A549 (cell line): ENCODE data around the gene EXPH5. TPM values are rescaled to one million over a fixed set of nuclear protein-coding genes. Genes with fewer than 3 reads are reported as not detected.

ENCODE experiments used
- ATAC-seq, 2 experiments: fragments of 200-7000 bp in 1 of 2; fragments of >200 bp in 1 of 2; cut with Nextera tagmentation in 1 of 2; cut with Tn5 transposase in 1 of 2; 3 replicates each; pipeline versions ENCODE4 v1.8.0 to v1.9.1; 2018 to 2020; ENCODE audit warnings: mild to moderate bottlenecking in 1 of 2, moderate library complexity in 1 of 2
- CTCF ChIA-PET: fragments of 300-600 bp; sonication (Branson Sonifier 250); formaldehyde crosslinking; extraction: SDS; loops from one replicate; lab custom pipeline; 2021; ENCODE audit warnings: antibody characterized with exemption, inconsistent platforms; lab: Yijun Ruan, JAX
- POLR2A ChIA-PET: fragments of 350-600 bp; formaldehyde crosslinking; extraction: SDS; loops from one replicate; lab custom pipeline; 2021; ENCODE audit warnings: antibody characterized with exemption, inconsistent platforms; lab: Yijun Ruan, JAX
- DNase-seq, 2 experiments: peaks; one replicate each; pipeline versions ENCODE4 v3.0.0 to v3.0.0-alpha.2; 2011 to 2016; ENCODE audit warnings: low read depth in 1 of 2, low spot score in 1 of 2
- FAIRE-seq: peaks from 2 replicates; lab custom pipeline; 2011; peaks lifted over from hg19 to GRCh38; lab: Jason Lieb, UNC
- H3K27ac ChIP-seq, 2 experiments: fragments of >200 bp; sonication (Bioruptor Twin); formaldehyde crosslinking; 3 replicates each; pipeline ENCODE4 v1.5.1; 2016 to 2017
- H3K4me1 ChIP-seq: fragments of >200 bp; sonication (Bioruptor Twin); formaldehyde crosslinking; 3 replicates; pipeline ENCODE4 v1.6.1; 2016
- H3K4me2 ChIP-seq: fragments of >200 bp; sonication (Bioruptor Twin); formaldehyde crosslinking; 3 replicates; pipeline ENCODE4 v1.6.1; 2016
- H3K4me3 ChIP-seq: fragments of >200 bp; sonication (Bioruptor Twin); formaldehyde crosslinking; 3 replicates; pipeline ENCODE4 v1.5.1; 2016
- H3K9me3 ChIP-seq: fragments of >200 bp; sonication (Bioruptor Twin); formaldehyde crosslinking; 3 replicates; pipeline ENCODE4 v1.6.1; 2016
- BHLHE40 ChIP-seq: IDR thresholded peaks from 2 replicates; pipeline ENCODE4 v1.6.1; 2012; ENCODE audit warnings: low read depth, low read length, inconsistent platforms
- CHD4 ChIP-seq: fragments of 200-600 bp; sonication (generic); IDR thresholded peaks from 2 replicates; pipeline ENCODE4 v1.6.1; 2016; ENCODE audit warnings: antibody characterized with exemption, mild to moderate bottlenecking, borderline replicate concordance
- EHMT2 ChIP-seq: fragments of 200-600 bp; sonication (generic); IDR thresholded peaks from 2 replicates; pipeline ENCODE4 v1.6.1; 2016; ENCODE audit warnings: antibody characterized with exemption, low read depth, mild to moderate bottlenecking, moderate library complexity
- FOSL2 ChIP-seq, 2 experiments: fragments of 450-650 bp in 1 of 2; fragments of >200 bp in 1 of 2; sonication (Bioruptor Twin) in 1 of 2; formaldehyde crosslinking; IDR thresholded peaks; 2 replicates each; pipeline versions ENCODE4 v1.5.0 to v1.6.1; 2016 to 2020; ENCODE audit warnings: mild to moderate bottlenecking in 1 of 2, moderate library complexity in 1 of 2
- FOXS1 ChIP-seq: fragments of 250-450 bp; sonication (Bioruptor Pico); IDR thresholded peaks from 2 replicates; pipeline ENCODE4 v1.5.0; 2020; ENCODE audit warnings: mild to moderate bottlenecking, moderate library complexity
- KDM1A ChIP-seq: fragments of 200-600 bp; sonication (generic); IDR thresholded peaks from 2 replicates; pipeline ENCODE4 v1.6.1; 2016; ENCODE audit warnings: low read depth, mild to moderate bottlenecking
- MAFK ChIP-seq: fragments of 450-650 bp; IDR thresholded peaks from 2 replicates; pipeline ENCODE4 v1.6.1; 2014; ENCODE audit not compliant: partially characterized antibody
- MYC ChIP-seq: IDR thresholded peaks from 2 replicates; pipeline ENCODE4 v1.6.1; 2012; ENCODE audit warnings: mild to moderate bottlenecking, inconsistent platforms, low read length, improper control_type of control experiment, borderline replicate concordance
- NFE2L2 ChIP-seq: fragments of 150-350 bp; conservative IDR thresholded peaks from 2 replicates; pipeline ENCODE4 v1.6.1; 2014; ENCODE audit warnings: low read length
- NR3C1 ChIP-seq: fragments of >200 bp; sonication (Bioruptor Twin); formaldehyde crosslinking; IDR thresholded peaks from 3 replicates; pipeline ENCODE4 v1.6.1; 2017
- PHF8 ChIP-seq: fragments of 200-600 bp; sonication (generic); IDR thresholded peaks from 2 replicates; pipeline ENCODE4 v1.6.1; 2016; ENCODE audit warnings: low read depth, mild to moderate bottlenecking, antibody characterized with exemption, moderate library complexity, borderline replicate concordance
- POLR2AphosphoS2 ChIP-seq: conservative IDR thresholded peaks from 2 replicates; pipeline ENCODE4 v1.6.1; 2012; ENCODE audit warnings: low read length, improper control_type of control experiment, inconsistent platforms
- WGBS: methylation state at CpG from one replicate; pipeline ENCODE4 v1.1.6; 2017; ENCODE audit errors: missing lambda C conversion rate; 5-methylcytosine and 5-hydroxymethylcytosine counted together
- polyA plus RNA-seq, 4 experiments: library from polyadenylated mRNA; depleted of rRNA in 3 of 4; stranded (reverse); fragments of >200 nt; fragmentation: RNase III in 1 of 4; extraction: RNeasy Plus Mini Kit Qiagen cat#74134 plus additional on column Dnase treatment in 1 of 4; gene quantifications; 2 replicates in 3 of 4; 3 replicates in 1 of 4; pipeline ENCODE4 v1.2.3, GENCODE V29; 2011 to 2017
- TF ChIP-seq, protein P1 (sequence below): IDR thresholded peaks from 2 replicates; pipeline ENCODE4 v1.6.1; 2012
- TF ChIP-seq, protein P2 (sequence below): fragments of 250-450 bp; sonication (Bioruptor Pico); IDR thresholded peaks from 2 replicates; pipeline ENCODE4 v1.5.0; 2021; ENCODE audit warnings: mild to moderate bottlenecking, moderate library complexity, borderline replicate concordance

The EXPH5 gene
- polyA plus RNA-seq, 2 of the 4 experiments (the other 2 are of a cell fraction): 0.01 to 0.37 TPM

DNA sequence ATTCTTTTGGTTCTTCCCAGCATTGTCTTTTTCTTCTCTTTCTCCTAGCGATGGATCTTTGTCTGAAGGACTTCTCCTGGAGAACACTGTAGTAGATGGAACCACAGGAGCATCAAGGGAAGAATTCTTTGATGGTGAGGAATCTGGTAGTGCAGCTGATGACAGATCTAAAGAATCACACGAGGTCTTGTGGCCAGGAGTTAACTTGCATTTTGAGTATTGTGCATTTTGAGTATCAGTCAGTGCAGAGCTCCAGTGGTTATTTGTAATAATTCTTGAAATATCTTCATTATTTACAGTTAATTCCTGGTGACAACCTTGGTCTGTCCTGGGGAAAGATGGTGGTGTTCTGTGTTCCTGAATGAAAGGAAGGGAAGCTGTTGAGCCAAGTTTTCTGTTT lies 80.9 kb downstream of the EXPH5 start:
- POLR2A ChIA-PET: no interaction called here
- H3K4me1 ChIP-seq: peaks cover 9% of the 10 kb centered on the region; the same call in 1 of the 3 replicates
- 62% methylated on average over 2 of the region's 2 CpGs for WGBS
- no peaks in the 10 kb centered on the region for H3K9me3 ChIP-seq
- no peak overlapping the region for H3K27ac ChIP-seq
- DNase-seq (no peak), ATAC-seq (no peak), FAIRE-seq (no peak)
- TF ChIP-seq, protein P1, sequence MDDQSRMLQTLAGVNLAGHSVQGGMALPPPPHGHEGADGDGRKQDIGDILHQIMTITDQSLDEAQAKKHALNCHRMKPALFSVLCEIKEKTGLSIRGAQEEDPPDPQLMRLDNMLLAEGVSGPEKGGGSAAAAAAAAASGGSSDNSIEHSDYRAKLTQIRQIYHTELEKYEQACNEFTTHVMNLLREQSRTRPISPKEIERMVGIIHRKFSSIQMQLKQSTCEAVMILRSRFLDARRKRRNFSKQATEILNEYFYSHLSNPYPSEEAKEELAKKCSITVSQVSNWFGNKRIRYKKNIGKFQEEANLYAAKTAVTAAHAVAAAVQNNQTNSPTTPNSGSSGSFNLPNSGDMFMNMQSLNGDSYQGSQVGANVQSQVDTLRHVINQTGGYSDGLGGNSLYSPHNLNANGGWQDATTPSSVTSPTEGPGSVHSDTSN: no peak
- TF ChIP-seq NFE2L2 (no peak), KDM1A (no peak), EHMT2 (no peak), BHLHE40 (no peak), PHF8 (no peak), NR3C1 (no peak), POLR2AphosphoS2 (no peak)
- H3K4me2 ChIP-seq: no peak overlapping the region
- CTCF ChIA-PET: no interaction called here
- H3K4me3 ChIP-seq: no peak overlapping the region

DNA sequence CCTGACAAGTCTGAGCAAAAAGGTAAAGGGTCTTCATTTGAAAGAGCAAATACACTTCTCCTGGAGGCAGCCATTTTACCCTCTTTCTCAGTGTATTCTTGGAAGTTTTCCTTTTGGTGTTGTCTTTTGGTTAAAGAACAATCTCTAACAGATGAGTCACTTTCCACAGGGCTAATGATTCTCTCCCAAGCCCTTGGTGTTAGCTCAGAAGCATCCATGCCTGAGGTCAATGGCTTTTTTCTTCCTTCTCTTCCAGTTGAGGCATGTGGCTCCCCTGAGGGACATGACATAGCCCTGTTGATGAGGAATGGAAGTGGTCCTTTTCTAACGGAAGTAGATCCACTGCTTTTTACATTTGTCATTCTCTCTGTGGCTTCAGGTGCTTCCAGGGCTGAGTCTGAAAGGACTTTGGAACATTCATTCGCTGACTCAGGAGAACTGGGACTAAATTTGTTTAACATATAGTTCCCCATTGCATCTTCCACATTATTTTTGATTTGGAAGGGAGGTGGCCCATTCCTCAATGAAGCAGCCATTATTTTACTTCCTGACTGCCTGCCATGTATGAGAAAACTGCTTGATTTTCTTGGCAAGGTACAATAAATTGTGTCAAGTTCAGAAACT lies 81.6 kb downstream of the EXPH5 start:
- no peak for FAIRE-seq
- Histone ChIP-seq H3K4me3 (no peak overlapping the region), H3K27ac (no peak overlapping the region), H3K4me1 (peaks cover 9% of the 10 kb centered on the region; the same call in 1 of the 3 replicates), H3K9me3 (no peaks in the 10 kb centered on the region), H3K4me2 (peak overlapping the region; percentile 51)
- CTCF ChIA-PET: no interaction called here
- WGBS: 33% methylated on average over 2 of the region's 2 CpGs
- POLR2A ChIA-PET: no interaction called here
- no peak for TF ChIP-seq MYC
- no peak for TF ChIP-seq FOSL2 (IDR thresholded peaks at IDR 0.05)
- 0 out of 2 replicates have a peak, but pooled peaks have one; percentile 25 for TF ChIP-seq FOSL2 (CRISPR knock-in tag; IDR thresholded peaks at IDR 0.05)
- peak; percentile 60 for TF ChIP-seq MAFK
- peak in 1 of 2 experiments; percentile 23 for DNase-seq
- peak in 1 of 2 experiments; percentile 25; a peak in 2 of 6 replicates for ATAC-seq

DNA sequence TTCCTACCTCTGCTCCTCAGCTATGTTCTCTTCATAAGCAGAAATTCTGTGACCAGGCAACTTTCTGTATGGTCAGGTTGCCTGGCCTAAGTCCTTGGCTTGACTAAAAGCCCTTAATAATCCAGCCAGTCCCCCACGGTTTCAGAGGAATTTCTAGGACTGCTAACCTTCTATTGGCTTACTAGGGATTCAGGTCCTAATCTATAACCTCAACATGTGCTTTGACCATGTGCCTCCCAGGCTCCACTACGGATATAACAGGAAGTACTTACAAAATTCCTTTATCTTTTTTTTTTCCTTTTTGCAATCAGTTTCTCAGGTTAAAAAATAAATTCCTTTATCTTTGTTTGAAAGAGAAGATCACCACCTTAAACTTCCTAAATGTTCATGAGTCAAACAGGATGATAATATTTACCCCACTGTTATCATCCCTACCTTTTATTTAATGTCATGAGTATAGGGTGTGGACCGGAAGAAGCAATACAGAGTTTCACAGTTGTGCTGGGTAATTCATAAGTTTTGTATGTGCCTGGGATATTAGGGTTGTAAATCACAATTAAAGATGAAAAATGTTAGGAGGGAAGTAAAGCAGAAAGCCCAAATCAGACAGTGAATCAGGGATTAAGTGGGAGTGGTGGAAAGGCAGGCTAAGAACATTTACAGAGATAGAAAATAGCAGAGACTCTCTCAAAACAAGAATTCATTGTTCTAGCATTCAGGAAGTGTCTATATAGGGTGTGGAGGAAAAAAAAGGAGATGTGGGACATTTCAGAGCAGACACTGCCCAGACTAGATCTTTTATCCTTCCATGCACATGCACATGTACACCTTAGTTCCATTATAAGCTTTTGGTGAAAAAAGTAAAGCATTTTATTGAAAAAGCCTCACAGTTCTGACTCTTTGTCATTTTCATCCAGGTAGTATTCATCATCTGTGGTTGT lies 84.6 kb downstream of the EXPH5 start:
- ATAC-seq (no peak), DNase-seq (no peak)
- no peak overlapping the region for H3K4me3 ChIP-seq
- POLR2A ChIA-PET: no interaction called here
- WGBS: 42% methylated on average over 3 of the region's 3 CpGs
- CTCF ChIA-PET: interaction anchor here (1.2 kb wide), 1 partner anchor 12 kb away, joined by 3 read pairs; no protein-coding TSS in a partner anchor
- no peak overlapping the region for H3K27ac ChIP-seq
- peaks cover 9% of the 10 kb centered on the region; the same call in 1 of the 3 replicates for H3K4me1 ChIP-seq
- TF ChIP-seq CHD4 (no peak), FOXS1 (CRISPR knock-in tag) (no peak)
- TF ChIP-seq, protein P2, sequence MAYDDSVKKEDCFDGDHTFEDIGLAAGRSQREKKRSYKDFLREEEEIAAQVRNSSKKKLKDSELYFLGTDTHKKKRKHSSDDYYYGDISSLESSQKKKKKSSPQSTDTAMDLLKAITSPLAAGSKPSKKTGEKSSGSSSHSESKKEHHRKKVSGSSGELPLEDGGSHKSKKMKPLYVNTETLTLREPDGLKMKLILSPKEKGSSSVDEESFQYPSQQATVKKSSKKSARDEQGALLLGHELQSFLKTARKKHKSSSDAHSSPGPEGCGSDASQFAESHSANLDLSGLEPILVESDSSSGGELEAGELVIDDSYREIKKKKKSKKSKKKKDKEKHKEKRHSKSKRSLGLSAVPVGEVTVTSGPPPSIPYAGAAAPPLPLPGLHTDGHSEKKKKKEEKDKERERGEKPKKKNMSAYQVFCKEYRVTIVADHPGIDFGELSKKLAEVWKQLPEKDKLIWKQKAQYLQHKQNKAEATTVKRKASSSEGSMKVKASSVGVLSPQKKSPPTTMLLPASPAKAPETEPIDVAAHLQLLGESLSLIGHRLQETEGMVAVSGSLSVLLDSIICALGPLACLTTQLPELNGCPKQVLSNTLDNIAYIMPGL (CRISPR knock-in tag): no peak
- TF ChIP-seq, all 56 proteins: peak for 0
- no peaks in the 10 kb centered on the region for H3K9me3 ChIP-seq
- FAIRE-seq: no peak
- H3K4me2 ChIP-seq: no peak overlapping the region
